GM18907 (cell line): Measurements from ENCODE around the gene SETD3.
"Not testable (repeated sequence)": the region's sequence is repeated elsewhere in the genome, so short reads cannot be mapped to it uniquely, and the experiment has no call there.

ENCODE experiments used
- ATAC-seq: cut with Tn5 transposase; IDR thresholded peaks from one replicate; pipeline ENCODE4 v1.9.1; 2021; ENCODE audit warnings: mild to moderate bottlenecking, moderate library complexity; ENCODE audit not compliant: unreplicated experiment

Gene SETD3

GRCh38 chr14:99363616-99364290 lies 116.9 kb downstream of the SETD3 start:
- no peak for ATAC-seq

- ATAC-seq: no peak
These were observed 117.6 kb downstream of the SETD3 start for GRCh38 chr14:99363051-99363450.

- no peak for ATAC-seq
These were observed 119.0 kb downstream of the SETD3 start for GRCh38 chr14:99361596-99362215.

- ATAC-seq: no peak
These were observed 119.7 kb downstream of the SETD3 start for GRCh38 chr14:99360774-99361595.

- ATAC-seq: no peak
These were observed 120.8 kb downstream of the SETD3 start for GRCh38 chr14:99359906-99360305.

GRCh38 chr14:99357916-99358390 lies 122.7 kb downstream of the SETD3 start:
- ATAC-seq: no peak

GRCh38 chr14:99357151-99357915 lies 123.3 kb downstream of the SETD3 start:
- ATAC-seq: no peak

- no peak for ATAC-seq
These were observed 124.5 kb downstream of the SETD3 start for GRCh38 chr14:99356031-99356608.

- no peak for ATAC-seq
These were observed 126.3 kb downstream of the SETD3 start for GRCh38 chr14:99354166-99354875.

GRCh38 chr14:99352688-99353280 lies 127.9 kb downstream of the SETD3 start:
- no peak for ATAC-seq

- ATAC-seq: no peak
These were observed 129.3 kb downstream of the SETD3 start for GRCh38 chr14:99351166-99352007.

GRCh38 chr14:99350751-99351150 lies 129.9 kb downstream of the SETD3 start:
- ATAC-seq: no peak

- no peak for ATAC-seq
These were observed 130.8 kb downstream of the SETD3 start for GRCh38 chr14:99349721-99350495.

GRCh38 chr14:99348816-99349614 lies 131.6 kb downstream of the SETD3 start:
- no peak for ATAC-seq

GRCh38 chr14:99348231-99348630 lies 132.4 kb downstream of the SETD3 start:
- not testable (repeated sequence) for ATAC-seq
